Mesothelial cell of epicardium (in vitro differentiated cells): ENCODE results near the gene KRTAP4-2. TPM values are rescaled to one million over a fixed set of nuclear protein-coding genes. Genes with fewer than 3 reads are reported as not detected.
"Not testable (repeated sequence)": the region's sequence is repeated elsewhere in the genome, so short reads cannot be mapped to it uniquely, and the experiment has no call there.

ENCODE experiments used
- DNase-seq, 2 experiments: peaks; one replicate each; pipeline ENCODE4 v3.0.0; 2021; ENCODE audit warnings: low spot score in 2 of 2; ENCODE audit not compliant: unreplicated experiment in 2 of 2
- H3K27ac Mint-ChIP-seq: 2 replicates; pipeline ENCODE4 v1.8.0; 2021; ENCODE audit warnings: mixed read lengths
- H3K27me3 Mint-ChIP-seq: 2 replicates; pipeline ENCODE4 v1.8.0; 2021; ENCODE audit warnings: low read depth, mixed read lengths
- H3K36me3 Mint-ChIP-seq: 2 replicates; pipeline ENCODE4 v1.8.0; 2021; ENCODE audit warnings: mixed read lengths
- H3K4me1 Mint-ChIP-seq: 2 replicates; pipeline ENCODE4 v1.8.0; 2021; ENCODE audit warnings: mixed read lengths
- H3K4me3 Mint-ChIP-seq: 2 replicates; pipeline ENCODE4 v1.8.0; 2021; ENCODE audit warnings: mild to moderate bottlenecking, moderate library complexity, mixed read lengths
- H3K9me3 Mint-ChIP-seq: 2 replicates; pipeline ENCODE4 v1.8.0; 2021; ENCODE audit warnings: mixed read lengths
- total RNA-seq: library from RNA; stranded (reverse); gene quantifications from 3 replicates; pipeline ENCODE4 v1.2.1, GENCODE V29; 2021
- TF ChIP-seq, protein P1 (sequence below): fragments of 200-600 bp; sonication (generic); IDR thresholded peaks from one replicate; pipeline ENCODE4 v1.5.0; 2021; ENCODE audit warnings: antibody characterized with exemption; ENCODE audit not compliant: unreplicated experiment

KRTAP4-2 gene
- total RNA-seq, 1 donor from 2014 or later = not detected

DNA sequence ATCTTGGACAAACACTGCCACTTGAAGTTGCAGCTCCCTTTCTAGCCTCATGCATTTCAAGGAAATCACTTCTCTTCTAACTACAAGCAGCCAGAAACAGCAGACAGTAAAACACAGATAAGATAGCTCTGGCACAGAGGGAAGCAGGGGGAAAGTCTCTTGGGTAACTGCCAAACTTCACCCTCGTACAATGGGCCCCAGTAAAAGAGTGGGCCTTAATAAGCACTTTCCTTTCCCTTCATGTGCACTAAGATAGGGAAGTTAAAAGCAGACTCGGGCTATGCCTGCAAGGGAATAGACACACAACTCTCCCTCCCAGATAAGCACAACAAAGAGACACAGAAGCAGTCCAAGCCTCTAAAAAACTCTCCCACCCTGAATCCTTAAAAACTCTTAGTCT lies 24.2 kb downstream of the KRTAP4-2 start:
- Mint-ChIP-seq H3K9me3 (peaks cover 4% of the 10 kb centered on the region), H3K36me3 (no peaks in the 10 kb centered on the region), H3K4me3 (no peak overlapping the region), H3K4me1 (peaks cover 17% of the 10 kb centered on the region), H3K27me3 (no peaks in the 10 kb centered on the region), H3K27ac (peak overlapping the region; percentile 78)
- no peak for DNase-seq
- TF ChIP-seq, protein P1, sequence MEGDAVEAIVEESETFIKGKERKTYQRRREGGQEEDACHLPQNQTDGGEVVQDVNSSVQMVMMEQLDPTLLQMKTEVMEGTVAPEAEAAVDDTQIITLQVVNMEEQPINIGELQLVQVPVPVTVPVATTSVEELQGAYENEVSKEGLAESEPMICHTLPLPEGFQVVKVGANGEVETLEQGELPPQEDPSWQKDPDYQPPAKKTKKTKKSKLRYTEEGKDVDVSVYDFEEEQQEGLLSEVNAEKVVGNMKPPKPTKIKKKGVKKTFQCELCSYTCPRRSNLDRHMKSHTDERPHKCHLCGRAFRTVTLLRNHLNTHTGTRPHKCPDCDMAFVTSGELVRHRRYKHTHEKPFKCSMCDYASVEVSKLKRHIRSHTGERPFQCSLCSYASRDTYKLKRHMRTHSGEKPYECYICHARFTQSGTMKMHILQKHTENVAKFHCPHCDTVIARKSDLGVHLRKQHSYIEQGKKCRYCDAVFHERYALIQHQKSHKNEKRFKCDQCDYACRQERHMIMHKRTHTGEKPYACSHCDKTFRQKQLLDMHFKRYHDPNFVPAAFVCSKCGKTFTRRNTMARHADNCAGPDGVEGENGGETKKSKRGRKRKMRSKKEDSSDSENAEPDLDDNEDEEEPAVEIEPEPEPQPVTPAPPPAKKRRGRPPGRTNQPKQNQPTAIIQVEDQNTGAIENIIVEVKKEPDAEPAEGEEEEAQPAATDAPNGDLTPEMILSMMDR = no peak

DNA sequence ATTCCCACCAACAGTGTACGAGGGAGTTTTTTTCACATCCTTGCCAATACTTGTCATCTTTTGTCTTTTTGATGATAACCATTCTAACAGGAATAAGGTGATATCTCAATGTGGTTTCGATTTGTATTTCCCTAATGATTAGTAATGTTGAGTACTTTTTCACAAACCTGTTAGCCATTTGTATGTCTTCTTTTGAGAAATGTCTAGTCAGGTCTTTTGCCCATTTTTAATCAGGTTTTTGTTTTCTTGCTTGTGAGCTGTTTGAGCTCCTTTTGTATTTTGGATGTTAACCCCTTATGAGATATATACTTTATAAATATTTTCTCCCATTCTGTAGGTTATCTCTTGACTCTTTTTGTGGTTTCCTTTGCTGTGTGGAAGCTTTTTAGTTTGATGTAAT lies 26.5 kb downstream of the KRTAP4-2 start:
- DNase-seq = no peak
- TF ChIP-seq, protein P1 = no peak
- Mint-ChIP-seq H3K36me3 (no peaks in the 10 kb centered on the region), H3K4me3 (no peak overlapping the region), H3K9me3 (peaks cover 4% of the 10 kb centered on the region), H3K4me1 (peaks cover 28% of the 10 kb centered on the region), H3K27me3 (no peaks in the 10 kb centered on the region), H3K27ac (no peak overlapping the region)

DNA sequence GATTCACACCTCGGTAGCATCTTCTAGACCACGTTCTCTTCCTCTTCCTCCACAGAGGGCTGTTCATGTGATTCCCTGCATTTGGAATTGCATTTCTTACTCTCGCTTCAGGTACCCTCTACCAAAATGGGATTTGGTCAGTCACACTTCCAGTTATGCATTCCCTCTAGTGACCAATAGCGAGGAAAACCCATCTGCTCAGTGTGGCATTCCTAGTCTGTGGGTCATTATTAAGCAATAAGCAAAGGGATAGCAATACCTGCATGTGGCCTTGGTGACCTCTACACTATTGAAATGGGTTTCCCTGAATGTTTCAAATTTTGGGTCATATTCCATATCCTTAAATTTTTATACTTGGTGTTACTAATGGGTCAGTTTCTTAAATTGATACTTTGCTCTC lies 28.0 kb downstream of the KRTAP4-2 start:
- Mint-ChIP-seq H3K9me3 (no peaks in the 10 kb centered on the region), H3K27me3 (no peaks in the 10 kb centered on the region), H3K4me1 (peaks cover 39% of the 10 kb centered on the region), H3K4me3 (no peak overlapping the region), H3K27ac (no peak overlapping the region), H3K36me3 (peaks cover under 1% of the 10 kb centered on the region)
- DNase-seq = no peak
- TF ChIP-seq, protein P1 = no peak

DNA sequence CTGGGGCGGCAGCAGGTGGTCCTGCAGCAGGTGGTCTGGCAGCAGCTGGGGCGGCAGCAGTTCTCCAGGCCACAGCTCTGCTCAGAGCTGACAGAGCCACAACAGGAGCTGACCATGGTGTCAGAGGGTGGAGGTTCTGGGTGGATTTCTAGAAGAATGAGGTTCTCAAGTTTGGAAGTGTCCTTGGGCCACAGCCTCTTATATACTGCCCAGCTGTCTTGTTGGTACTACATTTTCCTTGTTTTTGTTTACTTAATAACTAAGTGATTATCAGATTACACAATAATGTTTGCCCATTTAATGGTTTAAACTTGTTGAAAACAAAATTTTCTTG lies 28.4 kb downstream of the KRTAP4-2 start, which contains the start of gene KRTAP4-5:
Gene KRTAP4-5 (minus strand): TSS at position 174 of the 334 bp plus-strand sequence. CDS start 58 bp downstream, at position 116.
- H3K36me3 Mint-ChIP-seq = peaks cover 2% of the 10 kb centered on the region
- DNase-seq = no peak
- H3K4me3 Mint-ChIP-seq = no peak within 1 kb of the TSS

DNA sequence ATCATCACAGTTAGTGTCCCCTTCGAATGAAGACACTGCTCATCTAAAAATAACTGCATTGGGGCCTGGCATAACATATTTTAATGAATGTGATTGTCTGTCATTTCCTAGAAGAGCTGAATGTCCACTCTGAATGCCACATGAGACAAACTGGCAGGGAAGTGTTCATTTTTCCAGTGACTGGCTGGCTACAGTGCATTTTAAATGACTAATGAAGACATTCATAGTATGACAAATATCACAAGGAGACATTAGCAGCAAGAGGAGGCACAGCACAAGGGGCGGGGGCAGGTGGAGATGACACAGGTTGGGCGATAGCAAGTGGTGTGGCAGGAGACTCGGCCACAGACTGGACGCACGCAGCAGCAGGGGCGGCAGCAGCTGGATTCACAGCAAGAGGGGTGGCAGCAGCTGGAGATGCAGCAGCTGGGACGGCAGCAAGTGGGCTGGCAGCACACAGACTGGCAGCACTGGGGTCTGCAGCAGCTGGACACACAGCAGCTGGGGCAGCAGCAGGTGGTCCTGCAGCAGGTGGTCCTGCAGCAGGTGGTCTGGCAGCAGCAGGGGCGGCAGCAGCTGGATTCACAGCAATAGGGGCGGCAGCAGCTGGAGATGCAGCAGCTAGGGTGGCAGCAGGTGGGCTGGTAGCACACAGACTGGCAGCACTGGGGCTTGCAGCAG lies 28.9 kb downstream of the KRTAP4-2 start:
- not testable (repeated sequence) for H3K27ac Mint-ChIP-seq, DNase-seq, H3K9me3 Mint-ChIP-seq, H3K27me3 Mint-ChIP-seq, H3K4me3 Mint-ChIP-seq, H3K36me3 Mint-ChIP-seq
- H3K4me1 Mint-ChIP-seq = peaks cover 39% of the 10 kb centered on the region

More for the DNA sequence above, 28.4 kb downstream of the KRTAP4-2 start, which contains the start of gene KRTAP4-5:
- Mint-ChIP-seq H3K4me1 (peaks cover 40% of the 10 kb centered on the region), H3K27ac (no peak within 1 kb of the TSS), H3K9me3 (no peaks in the 10 kb centered on the region), H3K27me3 (no peaks in the 10 kb centered on the region)
- TF ChIP-seq, protein P1 = no peak

DNA sequence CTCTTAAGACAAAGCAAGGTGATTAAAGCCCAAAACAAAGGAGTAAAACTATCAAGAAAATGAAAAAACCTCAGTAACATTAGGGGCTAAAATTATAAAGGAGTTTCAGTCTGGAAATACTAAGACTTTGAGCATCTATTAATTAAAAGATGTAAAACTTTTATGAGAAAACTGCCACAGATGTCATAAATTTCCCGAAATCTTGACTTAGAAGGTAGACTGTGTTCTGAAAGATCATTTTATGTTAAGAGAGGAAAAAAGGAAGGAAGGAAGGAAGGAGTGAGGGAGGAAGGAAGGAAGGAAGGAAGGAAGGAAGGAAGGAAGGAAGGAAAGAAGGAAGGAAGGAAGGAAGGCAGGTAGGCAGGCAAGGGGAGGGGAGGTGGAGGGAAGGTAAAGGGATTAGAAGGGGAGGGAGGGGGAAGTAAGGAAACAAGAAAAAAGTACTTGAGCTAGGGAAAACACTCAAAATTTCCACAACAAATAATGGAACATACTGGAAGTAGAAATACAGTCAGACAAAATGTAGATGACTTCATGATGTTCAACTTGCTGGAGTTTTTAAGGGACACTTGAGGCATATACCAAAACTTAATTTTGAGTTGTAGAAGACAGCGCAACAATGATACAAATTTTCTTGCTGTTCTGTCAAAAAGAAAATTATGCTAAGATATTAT lies 30.4 kb downstream of the KRTAP4-2 start:
- Mint-ChIP-seq H3K27ac (no peak overlapping the region), H3K36me3 (peaks cover 9% of the 10 kb centered on the region), H3K4me3 (no peak overlapping the region), H3K9me3 (peaks cover 14% of the 10 kb centered on the region), H3K4me1 (peaks cover 26% of the 10 kb centered on the region), H3K27me3 (no peaks in the 10 kb centered on the region)
- TF ChIP-seq, protein P1 = no peak
- no peak for DNase-seq
